HepG2 (cell line): ENCODE measurements around the gene CCDC183. TPM values are rescaled to one million over a fixed set of nuclear protein-coding genes. Genes with fewer than 3 reads are reported as not detected.

ENCODE experiments used
- HIVEP1 ChIP-seq: sonication (generic); formaldehyde crosslinking; IDR thresholded peaks from 2 replicates; pipeline ENCODE4 v1.4.0; 2020; ENCODE audit warnings: mild to moderate bottlenecking, missing genetic modification reagents
- MAZ ChIP-seq, 2 experiments: sonication (generic) in 1 of 2; formaldehyde crosslinking in 1 of 2; IDR thresholded peaks; 2 replicates each; pipeline versions ENCODE4 v1.5.0 to v1.6.1; 2012 to 2020; ENCODE audit warnings: low read depth in 2 of 2, mild to moderate bottlenecking in 2 of 2, borderline replicate concordance in 1 of 2, improper control_type of control experiment in 1 of 2, low read length in 1 of 2, missing genetic modification reagents in 1 of 2, moderate library complexity in 1 of 2
- PHF5A ChIP-seq: IDR thresholded peaks from one replicate; pipeline ENCODE4 v1.6.1; 2018; ENCODE audit warnings: low read depth, missing genetic modification reagents; ENCODE audit not compliant: unreplicated experiment
- RBAK ChIP-seq: sonication (generic); formaldehyde crosslinking; IDR thresholded peaks from 2 replicates; pipeline ENCODE4 v1.5.1; 2020; ENCODE audit warnings: mild to moderate bottlenecking, missing genetic modification reagents
- YEATS4 ChIP-seq: sonication (generic); formaldehyde crosslinking; IDR thresholded peaks from 2 replicates; pipeline ENCODE4 v1.4.0; 2020; ENCODE audit warnings: missing genetic modification reagents, borderline replicate concordance
- ZNF326 ChIP-seq: sonication (generic); formaldehyde crosslinking; IDR thresholded peaks from 2 replicates; pipeline ENCODE4 v1.4.0; 2020; ENCODE audit warnings: missing genetic modification reagents, borderline replicate concordance
- ZNF530 ChIP-seq: sonication (generic); formaldehyde crosslinking; IDR thresholded peaks from 2 replicates; pipeline ENCODE4 v1.5.0; 2020; ENCODE audit warnings: low read depth, mild to moderate bottlenecking, missing genetic modification reagents
- ZNF619 ChIP-seq: sonication (generic); formaldehyde crosslinking; IDR thresholded peaks from 2 replicates; pipeline ENCODE4 v1.4.0; 2020; ENCODE audit warnings: mild to moderate bottlenecking, missing genetic modification reagents
- ZNF646 ChIP-seq: sonication (generic); formaldehyde crosslinking; IDR thresholded peaks from 2 replicates; pipeline ENCODE4 v1.9.0; 2021; ENCODE audit warnings: mild to moderate bottlenecking, missing genetic modification reagents
- ZNF879 ChIP-seq: sonication (generic); formaldehyde crosslinking; IDR thresholded peaks from 2 replicates; pipeline ENCODE4 v1.8.1; 2023; ENCODE audit warnings: missing genetic modification reagents
- polyA plus RNA-seq, 8 experiments: library from polyadenylated mRNA; depleted of rRNA in 3 of 8; stranded (reverse) in 7 of 8; unstranded in 1 of 8; fragments of >200 nt; fragmentation: Illumina TruSeq in 4 of 8; extraction: Trizol in 4 of 8; gene quantifications; 2 replicates each; pipeline versions ENCODE4 v1.2.1 to v1.2.3, GENCODE V29; 2011 to 2016; ENCODE audit warnings: low read depth in 4 of 8, missing spikeins in 1 of 8, mixed read lengths in 1 of 8; ENCODE audit not compliant: insufficient read depth in 1 of 8
- total RNA-seq, 5 experiments: library from RNA; depleted of rRNA; stranded (reverse); fragments of >200 nt; fragmentation: Illumina TruSeq; extraction: Trizol; gene quantifications; 2 replicates each; pipeline ENCODE4 v1.2.3, GENCODE V29; 2016; ENCODE audit warnings: low read depth in 1 of 5

The CCDC183 gene
- total and polyA plus RNA-seq, 2 of the 13 experiments (the other 11 are each of a cell fraction or from before 2014, with no cell fraction given), result 5.0 to 66.4 TPM

- TF ChIP-seq ZNF646 (CRISPR knock-in tag), result no peak
- no peak for TF ChIP-seq ZNF879 (CRISPR knock-in tag)
- TF ChIP-seq PHF5A (CRISPR knock-in tag), result no peak
- peak; percentile 21; the same call in 1 of the 2 replicates for TF ChIP-seq YEATS4 (CRISPR knock-in tag)
- no peak for TF ChIP-seq MAZ (IDR thresholded peaks at IDR 0.05; ENCODE audit: borderline replicate concordance, low read depth, low read length)
- no peak for TF ChIP-seq MAZ (CRISPR knock-in tag; IDR thresholded peaks at IDR 0.05; ENCODE audit: low read depth)
- TF ChIP-seq ZNF619 (CRISPR knock-in tag), result no peak
- no peak for TF ChIP-seq ZNF326 (CRISPR knock-in tag)
- TF ChIP-seq RBAK (CRISPR knock-in tag), result no peak
- no peak for TF ChIP-seq ZNF530 (CRISPR knock-in tag)
- no peak for TF ChIP-seq HIVEP1
Observed at GRCh38 chr9:136787690-136788400, 8.3 kb upstream of the CCDC183 start (continued).
